ENCODE measurements around the gene SLC28A2. TPM values are rescaled to one million over a fixed set of nuclear protein-coding genes. Genes with fewer than 3 reads are reported as not detected.
"Not testable (repeated sequence)": the region's sequence is repeated elsewhere in the genome, so short reads cannot be mapped to it uniquely, and the experiment has no call there.

Gene SLC28A2
- total RNA-seq, 1 donor from 2014 or later, result 0.35 TPM

GRCh38 chr15:45287390-45287956, 35.4 kb downstream of the SLC28A2 start:
- TF ChIP-seq, protein P1, sequence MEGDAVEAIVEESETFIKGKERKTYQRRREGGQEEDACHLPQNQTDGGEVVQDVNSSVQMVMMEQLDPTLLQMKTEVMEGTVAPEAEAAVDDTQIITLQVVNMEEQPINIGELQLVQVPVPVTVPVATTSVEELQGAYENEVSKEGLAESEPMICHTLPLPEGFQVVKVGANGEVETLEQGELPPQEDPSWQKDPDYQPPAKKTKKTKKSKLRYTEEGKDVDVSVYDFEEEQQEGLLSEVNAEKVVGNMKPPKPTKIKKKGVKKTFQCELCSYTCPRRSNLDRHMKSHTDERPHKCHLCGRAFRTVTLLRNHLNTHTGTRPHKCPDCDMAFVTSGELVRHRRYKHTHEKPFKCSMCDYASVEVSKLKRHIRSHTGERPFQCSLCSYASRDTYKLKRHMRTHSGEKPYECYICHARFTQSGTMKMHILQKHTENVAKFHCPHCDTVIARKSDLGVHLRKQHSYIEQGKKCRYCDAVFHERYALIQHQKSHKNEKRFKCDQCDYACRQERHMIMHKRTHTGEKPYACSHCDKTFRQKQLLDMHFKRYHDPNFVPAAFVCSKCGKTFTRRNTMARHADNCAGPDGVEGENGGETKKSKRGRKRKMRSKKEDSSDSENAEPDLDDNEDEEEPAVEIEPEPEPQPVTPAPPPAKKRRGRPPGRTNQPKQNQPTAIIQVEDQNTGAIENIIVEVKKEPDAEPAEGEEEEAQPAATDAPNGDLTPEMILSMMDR (IDR thresholded peaks at IDR 0.05), result no peak

DNA sequence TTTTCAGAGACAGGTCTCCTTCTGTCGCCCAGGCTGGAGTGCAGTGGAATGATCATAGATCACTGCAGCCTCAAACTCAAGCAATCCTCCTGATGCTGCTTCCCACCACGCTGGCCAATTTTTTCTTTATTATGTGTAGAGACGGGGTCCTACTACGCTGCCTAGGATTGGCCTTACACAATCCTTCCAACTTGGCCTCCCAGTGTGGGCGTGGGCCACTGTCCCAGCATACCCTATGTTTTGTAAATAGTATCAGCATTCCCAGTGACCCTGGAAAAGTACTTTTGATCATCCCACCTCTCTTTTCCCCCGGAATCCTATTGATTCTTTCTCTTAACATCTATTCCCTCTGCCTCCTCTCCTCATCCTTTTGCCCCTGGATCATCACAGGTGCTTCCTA, 36.9 kb downstream of the SLC28A2 start:
- Histone ChIP-seq H3K4me3 (no peak overlapping the region), H3K27me3 (peaks cover 9% of the 10 kb centered on the region), H3K9me3 (no peaks in the 10 kb centered on the region), H3K27ac (no peak overlapping the region), H3K4me1 (no peaks in the 10 kb centered on the region), H3K36me3 (no peaks in the 10 kb centered on the region)
- ATAC-seq, result no peak
- TF ChIP-seq, protein P1 (IDR thresholded peaks at IDR 0.05), result no peak
- intact Hi-C loops (cut with DNase I), result no loop called here
- no peak for DNase-seq

More at GRCh38 chr15:45287390-45287956, 35.4 kb downstream of the SLC28A2 start:
- DNase-seq (no peak), ATAC-seq (no peak)
- intact Hi-C loops (cut with DNase I), result no loop called here
- Histone ChIP-seq H3K27ac (no peak overlapping the region), H3K4me1 (no peaks in the 10 kb centered on the region), H3K4me3 (no peak overlapping the region), H3K9me3 (no peaks in the 10 kb centered on the region), H3K27me3 (peaks cover 9% of the 10 kb centered on the region), H3K36me3 (no peaks in the 10 kb centered on the region)

- intact Hi-C loops (cut with DNase I), result no loop called here
- TF ChIP-seq, protein P1 (IDR thresholded peaks at IDR 0.05), result no peak
- ATAC-seq, result no peak
Observed at GRCh38 chr15:45291822-45292582, 40.0 kb downstream of the SLC28A2 start.

GRCh38 chr15:45293326-45293725, 41.3 kb downstream of the SLC28A2 start:
- intact Hi-C loops (cut with DNase I); DNase-seq: not testable (repeated sequence)

More at GRCh38 chr15:45291822-45292582, 40.0 kb downstream of the SLC28A2 start:
- Histone ChIP-seq H3K4me3 (no peak overlapping the region), H3K36me3 (no peaks in the 10 kb centered on the region), H3K4me1 (no peaks in the 10 kb centered on the region), H3K27ac (no peak overlapping the region), H3K9me3 (no peaks in the 10 kb centered on the region), H3K27me3 (no peaks in the 10 kb centered on the region)
- no peak for DNase-seq

DNA sequence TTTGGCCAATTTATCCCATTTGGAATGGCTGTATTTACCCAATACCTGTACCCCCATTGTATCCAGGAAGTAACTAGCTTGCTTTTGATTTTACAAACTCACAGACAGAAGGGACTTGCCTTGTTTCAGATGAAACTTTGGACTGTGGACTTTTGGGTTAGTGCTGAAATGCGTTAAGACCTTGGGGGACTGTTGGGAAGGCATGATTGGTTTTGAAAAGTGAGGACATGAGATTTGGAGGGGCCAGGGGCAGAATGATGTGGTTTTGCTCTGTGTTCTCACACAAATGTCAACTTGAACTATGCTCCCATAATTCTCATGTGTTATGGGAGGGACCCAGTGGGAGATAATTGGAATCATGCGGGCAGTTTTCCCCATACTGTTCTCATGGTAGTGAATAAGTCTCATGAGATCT, 46.9 kb downstream of the SLC28A2 start:
- H3K9me3 ChIP-seq; intact Hi-C loops (cut with DNase I); H3K4me3 ChIP-seq; ATAC-seq; H3K4me1 ChIP-seq; DNase-seq; H3K27ac ChIP-seq; H3K36me3 ChIP-seq: not testable (repeated sequence)
- peaks cover 10% of the 10 kb centered on the region for H3K27me3 ChIP-seq

More at GRCh38 chr15:45293326-45293725, 41.3 kb downstream of the SLC28A2 start:
- H3K36me3 ChIP-seq, H3K9me3 ChIP-seq, ATAC-seq, H3K4me1 ChIP-seq, H3K27ac ChIP-seq, H3K27me3 ChIP-seq, H3K4me3 ChIP-seq: not testable (repeated sequence)

GRCh38 chr15:45304711-45305110, 52.7 kb downstream of the SLC28A2 start:
- ATAC-seq (no peak), DNase-seq (no peak)
- TF ChIP-seq, protein P1 (IDR thresholded peaks at IDR 0.05), result no peak
- Histone ChIP-seq H3K27me3 (peaks cover 17% of the 10 kb centered on the region), H3K4me3 (no peak overlapping the region), H3K36me3 (no peaks in the 10 kb centered on the region), H3K4me1 (no peaks in the 10 kb centered on the region), H3K27ac (no peak overlapping the region), H3K9me3 (no peaks in the 10 kb centered on the region)
- intact Hi-C loops (cut with DNase I), result no loop called here
